GM12873 (cell line): Measurements from ENCODE around the gene ZCCHC24.

ENCODE experiments used
- TF ChIP-seq, protein P1 (sequence below): IDR thresholded peaks from 2 replicates; pipeline ENCODE4 v1.5.1; 2012; ENCODE audit warnings: low read depth, mild to moderate bottlenecking, moderate library complexity, low read length, control low read depth; ENCODE audit not compliant: insufficient read depth; ENCODE audit errors: missing control alignments

The ZCCHC24 gene

GRCh38 chr10:79335470-79336235 is 109.8 kb downstream of the ZCCHC24 start:
- TF ChIP-seq, protein P1, sequence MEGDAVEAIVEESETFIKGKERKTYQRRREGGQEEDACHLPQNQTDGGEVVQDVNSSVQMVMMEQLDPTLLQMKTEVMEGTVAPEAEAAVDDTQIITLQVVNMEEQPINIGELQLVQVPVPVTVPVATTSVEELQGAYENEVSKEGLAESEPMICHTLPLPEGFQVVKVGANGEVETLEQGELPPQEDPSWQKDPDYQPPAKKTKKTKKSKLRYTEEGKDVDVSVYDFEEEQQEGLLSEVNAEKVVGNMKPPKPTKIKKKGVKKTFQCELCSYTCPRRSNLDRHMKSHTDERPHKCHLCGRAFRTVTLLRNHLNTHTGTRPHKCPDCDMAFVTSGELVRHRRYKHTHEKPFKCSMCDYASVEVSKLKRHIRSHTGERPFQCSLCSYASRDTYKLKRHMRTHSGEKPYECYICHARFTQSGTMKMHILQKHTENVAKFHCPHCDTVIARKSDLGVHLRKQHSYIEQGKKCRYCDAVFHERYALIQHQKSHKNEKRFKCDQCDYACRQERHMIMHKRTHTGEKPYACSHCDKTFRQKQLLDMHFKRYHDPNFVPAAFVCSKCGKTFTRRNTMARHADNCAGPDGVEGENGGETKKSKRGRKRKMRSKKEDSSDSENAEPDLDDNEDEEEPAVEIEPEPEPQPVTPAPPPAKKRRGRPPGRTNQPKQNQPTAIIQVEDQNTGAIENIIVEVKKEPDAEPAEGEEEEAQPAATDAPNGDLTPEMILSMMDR = no peak

DNA sequence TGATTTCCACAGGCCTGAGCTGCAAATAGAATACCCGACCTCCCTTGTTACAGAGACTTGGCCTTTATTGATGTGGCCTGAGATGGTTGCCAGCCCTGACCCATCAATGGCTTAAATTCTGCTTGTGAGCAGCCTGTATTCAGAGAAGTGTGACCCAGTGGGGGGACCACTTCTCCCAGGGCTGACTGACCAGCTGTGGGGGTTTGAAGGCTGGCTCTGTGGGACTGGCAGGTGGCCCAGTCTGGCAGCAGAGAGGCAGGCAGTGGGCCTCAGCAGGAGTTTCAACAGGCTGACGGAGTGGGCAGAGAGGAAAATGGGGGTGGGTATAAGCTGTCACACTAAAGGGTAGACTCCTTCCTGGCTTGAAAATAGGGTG is 110.3 kb downstream of the ZCCHC24 start:
- TF ChIP-seq, protein P1 = no peak

GRCh38 chr10:79334573-79334972 is 110.9 kb downstream of the ZCCHC24 start:
- TF ChIP-seq, protein P1 = no peak

GRCh38 chr10:79333513-79333912 is 111.9 kb downstream of the ZCCHC24 start:
- TF ChIP-seq, protein P1 = no peak
